ENCODE data around the gene RASAL2. TPM values are rescaled to one million over a fixed set of nuclear protein-coding genes. Genes with fewer than 3 reads are reported as not detected.

RASAL2 gene
- total and polyA plus RNA-seq, 2 donors (not counting 1 experiment from before 2014, with no cell fraction given), result 11.9 to 21.8 TPM

GRCh38 chr1:178267646-178268094 is 173.8 kb downstream of the RASAL2 start:
- DNase-seq (ENCODE audit: low read depth in 2 of 2), result peak in 1 of 2 donors; percentile 62
- H3K4me3 ChIP-seq (replicated peaks in 1 of 4; ENCODE audit: control extremely low read depth in 1 of 4, insufficient read depth in 1 of 4, low read depth in 3 of 4, low read length in 4 of 4), result no peak overlapping the region
- H3K27me3 ChIP-seq (ENCODE audit: control insufficient read depth, insufficient read depth, low read length), result no peaks in the 10 kb centered on the region
- H3K4me2 ChIP-seq (ENCODE audit: extremely low read depth, insufficient read depth, low read length), result peak overlapping the region; percentile 18
- H3K4me1 ChIP-seq (ENCODE audit: control insufficient read depth, extremely low read depth, insufficient read depth, low read length), result peaks cover 4% of the 10 kb centered on the region
- H3K27ac ChIP-seq (ENCODE audit: insufficient read depth, low read length), result peak overlapping the region; percentile 19
- no peak overlapping the region for H2AFZ ChIP-seq (ENCODE audit: low read length)
- TF ChIP-seq EZH2 (IDR thresholded peaks at IDR 0.05; ENCODE audit: low read length, missing control alignments) (no peak), CTCF (conservative IDR thresholded peaks at IDR 0.05 in 1 of 2, IDR thresholded peaks at IDR 0.05 in 1 of 2; ENCODE audit: low read depth in 1 of 2, low read length in 2 of 2) (no peak)
- peaks cover 2% of the 10 kb centered on the region for H3K79me2 ChIP-seq (ENCODE audit: control insufficient read depth, insufficient read depth, low read length)
- H3K9me3 ChIP-seq (ENCODE audit: control insufficient read depth, insufficient read depth, low read depth, low read length), result no peaks in the 10 kb centered on the region
- no peaks in the 10 kb centered on the region for H4K20me1 ChIP-seq (ENCODE audit: control insufficient read depth, extremely low read depth, insufficient read depth, low read length)
- H3K36me3 ChIP-seq (ENCODE audit: control insufficient read depth, insufficient read depth, low read length), result no peaks in the 10 kb centered on the region
- H3K9ac ChIP-seq (ENCODE audit: insufficient read depth, low read length), result no peak overlapping the region

- Histone ChIP-seq H3K27ac (ENCODE audit: insufficient read depth, low read length) (no peak overlapping the region), H3K4me3 (replicated peaks in 1 of 4; ENCODE audit: control extremely low read depth in 1 of 4, insufficient read depth in 1 of 4, low read depth in 3 of 4, low read length in 4 of 4) (no peak overlapping the region), H4K20me1 (ENCODE audit: control insufficient read depth, extremely low read depth, insufficient read depth, low read length) (no peaks in the 10 kb centered on the region), H3K9ac (ENCODE audit: insufficient read depth, low read length) (no peak overlapping the region), H3K9me3 (ENCODE audit: control insufficient read depth, insufficient read depth, low read depth, low read length) (no peaks in the 10 kb centered on the region), H2AFZ (ENCODE audit: low read length) (no peak overlapping the region), H3K27me3 (ENCODE audit: control insufficient read depth, insufficient read depth, low read length) (no peaks in the 10 kb centered on the region), H3K4me2 (ENCODE audit: extremely low read depth, insufficient read depth, low read length) (peak overlapping the region; percentile 3), H3K36me3 (ENCODE audit: control insufficient read depth, insufficient read depth, low read length) (no peaks in the 10 kb centered on the region), H3K4me1 (ENCODE audit: control insufficient read depth, extremely low read depth, insufficient read depth, low read length) (peaks cover 4% of the 10 kb centered on the region), H3K79me2 (ENCODE audit: control insufficient read depth, insufficient read depth, low read length) (peaks cover 2% of the 10 kb centered on the region)
- DNase-seq (ENCODE audit: low read depth in 2 of 2), result peak in 1 of 2 donors; percentile 40
- TF ChIP-seq CTCF (conservative IDR thresholded peaks at IDR 0.05 in 1 of 2, IDR thresholded peaks at IDR 0.05 in 1 of 2; ENCODE audit: low read depth in 1 of 2, low read length in 2 of 2) (no peak), EZH2 (IDR thresholded peaks at IDR 0.05; ENCODE audit: low read length, missing control alignments) (no peak)
Observed at GRCh38 chr1:178271471-178271870, 177.6 kb downstream of the RASAL2 start.

GRCh38 chr1:178273707-178274410 is 180.0 kb downstream of the RASAL2 start:
- Histone ChIP-seq H3K4me1 (ENCODE audit: control insufficient read depth, extremely low read depth, insufficient read depth, low read length) (no peaks in the 10 kb centered on the region), H3K4me3 (replicated peaks in 1 of 4; ENCODE audit: control extremely low read depth in 1 of 4, insufficient read depth in 1 of 4, low read depth in 3 of 4, low read length in 4 of 4) (no peak overlapping the region), H3K9ac (ENCODE audit: insufficient read depth, low read length) (no peak overlapping the region), H3K9me3 (ENCODE audit: control insufficient read depth, insufficient read depth, low read depth, low read length) (no peaks in the 10 kb centered on the region), H4K20me1 (ENCODE audit: control insufficient read depth, extremely low read depth, insufficient read depth, low read length) (no peaks in the 10 kb centered on the region), H2AFZ (ENCODE audit: low read length) (no peak overlapping the region), H3K27me3 (ENCODE audit: control insufficient read depth, insufficient read depth, low read length) (no peaks in the 10 kb centered on the region), H3K4me2 (ENCODE audit: extremely low read depth, insufficient read depth, low read length) (no peak overlapping the region), H3K79me2 (ENCODE audit: control insufficient read depth, insufficient read depth, low read length) (peaks cover 2% of the 10 kb centered on the region), H3K36me3 (ENCODE audit: control insufficient read depth, insufficient read depth, low read length) (no peaks in the 10 kb centered on the region), H3K27ac (ENCODE audit: insufficient read depth, low read length) (no peak overlapping the region)
- DNase-seq (ENCODE audit: low read depth in 2 of 2), result peak in 1 of 2 donors; percentile 83
- TF ChIP-seq EZH2 (IDR thresholded peaks at IDR 0.05; ENCODE audit: low read length, missing control alignments) (no peak), CTCF (conservative IDR thresholded peaks at IDR 0.05 in 1 of 2, IDR thresholded peaks at IDR 0.05 in 1 of 2; ENCODE audit: low read depth in 1 of 2, low read length in 2 of 2) (no peak)
